GM21576 (cell line): ENCODE measurements around the gene RFX4.
"Not testable (repeated sequence)": the region's sequence is repeated elsewhere in the genome, so short reads cannot be mapped to it uniquely, and the experiment has no call there.

ENCODE experiments used
- ATAC-seq: cut with Tn5 transposase; IDR thresholded peaks from one replicate; pipeline ENCODE4 v1.9.1; 2021; ENCODE audit warnings: mild to moderate bottlenecking, moderate library complexity; ENCODE audit not compliant: unreplicated experiment

RFX4 gene

GRCh38 chr12:106588771-106589170 lies 6.0 kb downstream of the RFX4 start:
- ATAC-seq: no peak

- no peak for ATAC-seq
Measured at GRCh38 chr12:106590601-106591000, 7.8 kb downstream of the RFX4 start.

GRCh38 chr12:106594447-106594846 lies 11.6 kb downstream of the RFX4 start:
- ATAC-seq: no peak

GRCh38 chr12:106595268-106595667 lies 12.5 kb downstream of the RFX4 start:
- no peak for ATAC-seq

DNA sequence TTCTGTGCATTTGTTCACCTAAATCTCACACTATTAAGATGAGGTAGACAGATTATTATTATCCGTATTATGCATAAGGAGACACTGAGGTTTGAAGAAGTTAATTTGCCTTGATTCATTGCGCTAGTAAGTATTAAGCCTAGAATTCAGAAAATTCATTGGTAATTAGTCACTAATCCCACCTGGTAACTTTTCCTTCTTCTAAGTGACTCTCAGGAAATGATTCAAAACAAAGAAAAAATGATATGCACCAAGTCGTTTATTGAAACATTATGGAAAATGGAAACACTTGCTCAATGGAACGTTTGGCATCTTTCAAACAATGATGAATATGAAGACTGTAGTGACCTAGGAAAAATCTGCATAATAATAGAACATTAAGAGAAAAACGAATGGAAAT lies 15.2 kb downstream of the RFX4 start:
- ATAC-seq: no peak

- ATAC-seq: no peak
Measured at GRCh38 chr12:106599302-106599701, 16.5 kb downstream of the RFX4 start.

- ATAC-seq: no peak
Measured at GRCh38 chr12:106600503-106600902, 17.7 kb downstream of the RFX4 start.

DNA sequence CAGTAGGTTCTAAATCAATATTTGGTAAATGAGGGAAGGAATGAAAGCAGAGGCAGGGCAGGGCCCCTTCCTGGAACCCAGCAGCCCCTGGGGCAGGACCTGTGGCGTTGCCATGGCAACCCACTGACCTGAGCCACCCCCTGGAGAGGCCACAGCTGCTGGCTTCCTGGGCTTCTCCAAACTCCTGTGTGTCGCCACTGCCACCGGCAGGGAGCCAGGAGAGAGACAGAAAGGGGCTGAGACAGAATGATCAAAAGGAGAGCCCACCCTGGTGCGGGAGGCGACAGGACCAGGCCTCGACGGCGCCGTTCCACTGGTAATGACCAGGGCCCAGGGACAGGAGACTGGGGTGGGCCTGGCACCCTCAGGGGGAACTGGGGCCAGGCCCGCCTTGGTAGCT lies 18.2 kb downstream of the RFX4 start:
- no peak for ATAC-seq

DNA sequence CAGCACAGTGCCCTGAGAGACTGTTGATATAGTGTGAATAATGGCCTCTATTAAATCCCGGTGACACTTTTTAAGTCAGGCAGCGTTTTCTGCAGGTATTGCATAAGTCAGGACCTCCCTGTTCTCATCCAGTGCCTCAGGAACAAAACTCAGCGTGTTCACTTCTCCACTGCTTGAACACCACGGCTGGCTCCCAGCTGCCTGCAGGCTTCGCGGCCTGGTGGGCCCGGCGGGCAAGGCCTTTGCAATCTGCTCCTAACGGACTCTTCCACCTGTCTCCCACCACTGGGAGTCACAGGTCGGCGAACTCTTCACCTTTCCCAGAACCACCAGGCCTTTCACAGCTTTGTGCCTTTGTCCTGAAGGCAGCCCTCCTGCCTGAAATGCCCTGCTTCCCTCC lies 18.7 kb downstream of the RFX4 start:
- ATAC-seq: no peak

- no peak for ATAC-seq
Measured at GRCh38 chr12:106602076-106602475, 19.3 kb downstream of the RFX4 start.

GRCh38 chr12:106605254-106605653 lies 22.4 kb downstream of the RFX4 start:
- ATAC-seq: no peak

- ATAC-seq: not testable (repeated sequence)
Measured at GRCh38 chr12:106620588-106620987, 37.8 kb downstream of the RFX4 start.

GRCh38 chr12:106625976-106626375 lies 43.2 kb downstream of the RFX4 start:
- no peak for ATAC-seq

DNA sequence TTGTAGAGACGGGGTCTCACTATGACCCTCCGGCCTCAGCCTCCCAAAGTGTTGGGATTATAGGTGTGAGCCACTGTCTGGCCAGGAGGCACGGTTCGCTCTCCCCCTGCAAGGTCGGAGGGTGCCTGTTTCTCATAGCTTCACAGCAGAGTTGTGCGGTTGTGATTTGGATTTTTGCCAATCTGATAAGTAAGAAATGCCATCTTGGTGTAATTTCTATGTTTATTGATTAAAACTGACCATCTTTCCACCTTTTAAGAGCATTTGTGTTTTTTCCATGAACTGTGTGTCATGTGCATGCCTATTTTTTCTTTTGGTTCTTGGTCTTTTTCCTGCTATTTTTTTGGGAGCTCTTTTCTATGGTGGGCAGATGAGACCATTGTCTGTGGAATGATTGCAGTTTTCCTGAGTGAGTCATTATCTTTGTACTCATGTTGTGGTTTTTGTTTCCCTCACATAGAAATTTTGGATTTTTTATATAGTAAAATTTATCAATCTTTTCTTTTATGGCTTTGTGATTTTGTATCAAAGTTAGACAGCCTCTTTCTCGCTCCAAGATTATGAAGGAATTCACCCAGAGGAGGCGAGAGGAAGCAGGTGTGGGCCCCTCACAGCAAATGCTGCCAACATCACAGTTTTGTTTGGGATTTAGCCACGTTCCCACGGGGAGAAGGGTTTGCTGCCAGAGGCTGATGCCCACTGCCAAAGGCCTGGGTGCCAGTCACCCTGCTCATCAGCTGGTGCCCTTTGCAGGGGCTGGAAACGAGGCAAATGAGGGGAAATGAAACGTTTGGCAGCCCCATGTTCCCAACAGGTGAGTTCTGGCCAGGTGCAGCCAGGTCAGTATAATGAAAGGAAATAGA lies 47.2 kb downstream of the RFX4 start:
- no peak for ATAC-seq

GRCh38 chr12:106631150-106631549 lies 48.3 kb downstream of the RFX4 start:
- no peak for ATAC-seq

- ATAC-seq: no peak
Measured at GRCh38 chr12:106631797-106632196, 49.0 kb downstream of the RFX4 start.

- ATAC-seq: no peak
Measured at GRCh38 chr12:106632797-106633450, 50.1 kb downstream of the RFX4 start.

DNA sequence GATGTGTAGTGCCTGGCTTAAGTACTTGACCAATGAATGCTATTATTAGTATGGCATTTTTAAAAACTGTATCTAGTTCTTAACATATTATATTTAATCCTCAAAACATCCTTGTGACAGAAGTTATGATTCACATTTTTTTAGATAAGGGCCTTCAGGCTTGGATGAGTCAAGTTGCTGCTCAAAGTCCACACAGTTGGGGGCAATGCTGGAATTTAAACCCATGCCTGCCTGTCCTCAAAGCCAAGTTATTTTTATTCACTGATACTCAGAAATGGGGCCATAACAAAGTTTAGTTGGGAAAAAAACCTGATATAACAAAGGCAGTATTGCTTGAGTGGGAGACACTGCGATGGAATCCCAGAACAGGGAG lies 50.6 kb downstream of the RFX4 start:
- ATAC-seq: no peak

GRCh38 chr12:106634206-106634605 lies 51.4 kb downstream of the RFX4 start:
- ATAC-seq: no peak

DNA sequence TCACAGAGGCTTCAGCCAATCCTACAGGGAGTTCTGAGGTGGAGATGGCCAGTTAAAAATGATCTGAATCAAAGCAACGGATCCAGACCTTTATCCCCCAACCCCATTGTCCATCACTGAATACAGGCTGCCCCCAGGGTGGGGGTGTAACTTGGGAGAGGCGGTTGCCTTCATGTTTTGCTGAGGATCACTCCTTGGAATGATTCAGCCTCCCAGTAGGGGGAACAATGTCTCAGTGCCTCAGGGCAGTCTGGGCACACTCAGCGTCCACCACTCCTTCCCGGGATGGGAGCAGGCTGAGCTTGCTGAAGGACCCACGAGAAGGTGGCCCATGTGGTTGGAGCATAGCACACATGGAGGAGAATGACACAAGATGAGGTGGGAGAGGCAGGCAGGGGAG lies 60.2 kb downstream of the RFX4 start:
- ATAC-seq: no peak

- no peak for ATAC-seq
Measured at GRCh38 chr12:106644335-106645073, 61.7 kb downstream of the RFX4 start.

DNA sequence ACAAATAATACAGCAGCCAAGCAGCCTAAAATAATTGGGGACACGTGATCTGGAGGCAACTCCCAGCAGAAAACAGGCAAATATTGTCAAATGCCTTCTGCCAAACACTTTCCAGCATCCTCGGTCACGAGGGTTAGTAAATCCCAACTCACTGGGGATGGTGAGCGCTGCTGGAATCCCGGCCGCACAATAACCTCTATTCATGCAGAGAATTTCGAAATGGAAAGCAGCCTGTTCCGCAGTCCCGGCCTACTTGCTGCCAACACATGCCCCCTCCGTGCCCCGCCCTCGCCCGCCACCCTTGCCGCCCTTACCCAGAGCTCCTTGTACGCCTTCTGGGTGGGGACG lies 62.2 kb downstream of the RFX4 start:
- ATAC-seq: no peak
